Activated T-cell treated with anti-CD3 and anti-CD28 coated beads, Interleukin-2, amount 50 U/mL, for 4 hours (primary cell): ENCODE measurements around the gene DPYSL3. TPM values are rescaled to one million over a fixed set of nuclear protein-coding genes. Genes with fewer than 3 reads are reported as not detected.
"Not testable (repeated sequence)": the region's sequence is repeated elsewhere in the genome, so short reads cannot be mapped to it uniquely, and the experiment has no call there.

Source experiments
- ATAC-seq, 2 donors: fragments of 200-7000 bp; cut with Tn5 transposase; one replicate each; pipeline ENCODE4 v1.10.0; 2021
- DNase-seq: peaks from one replicate; pipeline ENCODE4 v3.0.0-alpha.2; 2020
- H3K27me3 Mint-ChIP-seq: one replicate; pipeline ENCODE4 v1.8.0; 2021; ENCODE audit warnings: low read depth, mixed read lengths
- H3K36me3 Mint-ChIP-seq: one replicate; pipeline ENCODE4 v1.8.0; 2022; ENCODE audit warnings: mixed read lengths; ENCODE audit not compliant: insufficient read depth
- H3K4me1 Mint-ChIP-seq: one replicate; pipeline ENCODE4 v1.8.0; 2021; ENCODE audit warnings: low read depth, mixed read lengths
- H3K4me3 Mint-ChIP-seq: one replicate; pipeline ENCODE4 v1.8.0; 2021; ENCODE audit warnings: mild to moderate bottlenecking, moderate library complexity, mixed read lengths
- H3K9me3 Mint-ChIP-seq: one replicate; pipeline ENCODE4 v1.8.0; 2021; ENCODE audit warnings: mixed read lengths
- total RNA-seq, 3 donors: library from RNA; stranded (reverse); gene quantifications; one replicate each; pipeline ENCODE4 v1.2.1, GENCODE V29; 2021

The DPYSL3 gene
- total RNA-seq, 3 donors from 2014 or later: 0.21 to 0.40 (median 0.30) TPM

- no peaks in the 10 kb centered on the region for H3K4me1 Mint-ChIP-seq
- H3K27me3 Mint-ChIP-seq: peaks cover 2% of the 10 kb centered on the region
- ATAC-seq (no peak), DNase-seq (no peak)
- H3K9me3 Mint-ChIP-seq: no peaks in the 10 kb centered on the region
- H3K36me3 Mint-ChIP-seq: no peaks in the 10 kb centered on the region
- H3K4me3 Mint-ChIP-seq: no peak overlapping the region
Measured at GRCh38 chr5:147377682-147378081, 132.2 kb downstream of the DPYSL3 start.

DNA sequence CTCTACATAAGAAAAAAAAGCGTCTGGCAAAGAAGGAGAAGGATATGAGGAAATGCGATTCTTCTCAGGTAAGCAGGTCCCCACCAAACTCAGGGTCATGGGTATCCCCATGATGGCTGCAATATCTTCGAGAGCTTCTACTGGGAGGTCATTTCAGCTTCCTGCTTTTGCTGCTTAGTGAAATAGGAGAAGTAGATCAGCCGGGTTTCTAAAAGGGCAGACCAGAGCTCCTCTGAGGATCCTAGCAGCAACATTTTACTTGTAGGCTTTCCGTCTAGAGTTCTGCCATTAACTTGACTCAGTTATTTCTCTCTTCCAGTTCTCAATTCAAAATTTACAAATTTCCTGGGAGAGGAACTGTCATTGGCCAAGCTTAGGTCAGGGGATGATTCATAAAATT is 134.7 kb downstream of the DPYSL3 start:
- no peaks in the 10 kb centered on the region for H3K36me3 Mint-ChIP-seq
- ATAC-seq (no peak), DNase-seq (no peak)
- H3K9me3 Mint-ChIP-seq: no peaks in the 10 kb centered on the region
- peaks cover 2% of the 10 kb centered on the region for H3K27me3 Mint-ChIP-seq
- no peak overlapping the region for H3K4me3 Mint-ChIP-seq
- H3K4me1 Mint-ChIP-seq: no peaks in the 10 kb centered on the region

GRCh38 chr5:147373328-147373727 is 136.5 kb downstream of the DPYSL3 start:
- no peak for DNase-seq
- Mint-ChIP-seq H3K27me3 (peaks cover 2% of the 10 kb centered on the region), H3K4me3 (no peak overlapping the region), H3K36me3 (no peaks in the 10 kb centered on the region), H3K9me3 (no peaks in the 10 kb centered on the region), H3K4me1 (no peaks in the 10 kb centered on the region)
- ATAC-seq: no peak

DNA sequence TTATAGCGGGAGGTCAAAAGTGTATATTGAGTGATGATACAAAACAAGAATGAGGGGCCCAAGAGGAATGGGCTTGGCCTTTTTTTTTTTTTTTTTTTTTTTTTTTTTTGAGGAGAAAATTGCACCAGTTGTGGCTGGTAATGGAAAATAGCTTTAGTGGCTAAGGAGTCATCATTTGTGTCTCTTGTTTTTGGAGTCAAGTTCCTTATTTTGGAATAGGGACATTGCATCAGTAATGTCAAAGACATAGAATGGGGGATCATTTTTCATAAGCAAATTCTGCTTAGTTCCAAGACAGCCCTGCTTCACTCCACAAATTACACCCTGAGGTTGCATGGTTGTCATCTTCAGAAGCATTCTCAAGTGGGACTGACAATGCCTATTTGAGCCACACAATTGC is 137.7 kb downstream of the DPYSL3 start:
- no peak overlapping the region for H3K4me3 Mint-ChIP-seq

GRCh38 chr5:147371290-147371689 is 138.6 kb downstream of the DPYSL3 start:
- no peak for DNase-seq
- H3K9me3 Mint-ChIP-seq: no peaks in the 10 kb centered on the region
- no peaks in the 10 kb centered on the region for H3K4me1 Mint-ChIP-seq
- peaks cover 2% of the 10 kb centered on the region for H3K27me3 Mint-ChIP-seq
- no peak for ATAC-seq
- H3K36me3 Mint-ChIP-seq: no peaks in the 10 kb centered on the region
- no peak overlapping the region for H3K4me3 Mint-ChIP-seq

More for the DNA sequence above, 137.7 kb downstream of the DPYSL3 start:
- DNase-seq (no peak), ATAC-seq (no peak)
- H3K9me3 Mint-ChIP-seq: no peaks in the 10 kb centered on the region
- H3K36me3 Mint-ChIP-seq: no peaks in the 10 kb centered on the region
- H3K27me3 Mint-ChIP-seq: peaks cover 2% of the 10 kb centered on the region
- H3K4me1 Mint-ChIP-seq: no peaks in the 10 kb centered on the region

DNA sequence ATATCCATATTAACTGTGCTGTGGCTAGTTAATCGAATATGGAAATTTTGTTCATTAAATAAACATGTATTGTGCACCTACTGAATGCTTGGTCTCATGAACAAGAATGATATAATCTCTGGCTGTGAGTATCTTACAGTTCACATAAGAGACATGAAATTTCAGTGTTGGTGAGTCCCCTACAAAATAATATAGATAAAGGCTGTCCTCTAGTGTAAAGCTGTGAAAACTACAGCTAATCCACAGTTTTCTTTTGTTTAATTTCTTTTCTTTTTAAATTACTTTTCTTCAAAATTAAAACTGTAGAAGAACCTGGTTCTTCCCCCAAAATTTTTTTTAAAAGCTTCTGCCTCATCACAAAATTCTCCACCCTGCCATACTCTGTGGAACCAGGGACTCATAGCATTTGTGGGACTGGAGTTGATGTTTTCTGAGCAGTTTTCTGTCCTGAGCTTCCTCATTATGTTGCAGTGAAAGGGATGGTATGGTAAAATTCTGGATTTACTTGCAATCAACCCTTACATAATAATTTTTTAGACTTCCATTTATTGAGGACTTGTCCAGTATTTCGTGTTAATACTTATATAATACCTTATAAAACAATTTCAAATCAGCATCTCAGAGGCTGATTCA is 140.0 kb downstream of the DPYSL3 start:
- H3K36me3 Mint-ChIP-seq: no peaks in the 10 kb centered on the region
- no peaks in the 10 kb centered on the region for H3K9me3 Mint-ChIP-seq
- H3K27me3 Mint-ChIP-seq: peaks cover 3% of the 10 kb centered on the region
- H3K4me3 Mint-ChIP-seq: no peak overlapping the region
- ATAC-seq (no peak), DNase-seq (no peak)
- H3K4me1 Mint-ChIP-seq: no peaks in the 10 kb centered on the region

DNA sequence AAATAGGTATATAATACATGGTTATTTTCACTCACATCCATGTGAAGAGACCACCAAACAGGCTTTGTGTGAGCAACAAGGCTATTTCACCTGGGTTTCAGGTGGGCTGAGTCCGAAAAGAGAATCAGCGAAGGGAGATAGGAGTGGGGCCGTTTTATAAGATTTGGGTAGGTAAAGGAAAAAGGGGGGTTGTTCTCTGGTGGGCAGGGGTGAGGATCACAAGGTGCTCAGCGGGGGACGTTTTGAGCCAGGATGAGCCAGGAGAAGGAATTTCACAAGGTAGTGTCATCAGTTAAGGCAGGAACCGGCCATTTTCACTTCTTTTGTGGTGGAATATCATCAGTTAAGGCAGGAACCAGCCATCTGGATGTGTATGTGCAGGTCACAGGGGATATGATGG is 142.5 kb downstream of the DPYSL3 start:
- DNase-seq, ATAC-seq, H3K27me3 Mint-ChIP-seq, H3K4me3 Mint-ChIP-seq, H3K4me1 Mint-ChIP-seq, H3K36me3 Mint-ChIP-seq, H3K9me3 Mint-ChIP-seq: not testable (repeated sequence)

DNA sequence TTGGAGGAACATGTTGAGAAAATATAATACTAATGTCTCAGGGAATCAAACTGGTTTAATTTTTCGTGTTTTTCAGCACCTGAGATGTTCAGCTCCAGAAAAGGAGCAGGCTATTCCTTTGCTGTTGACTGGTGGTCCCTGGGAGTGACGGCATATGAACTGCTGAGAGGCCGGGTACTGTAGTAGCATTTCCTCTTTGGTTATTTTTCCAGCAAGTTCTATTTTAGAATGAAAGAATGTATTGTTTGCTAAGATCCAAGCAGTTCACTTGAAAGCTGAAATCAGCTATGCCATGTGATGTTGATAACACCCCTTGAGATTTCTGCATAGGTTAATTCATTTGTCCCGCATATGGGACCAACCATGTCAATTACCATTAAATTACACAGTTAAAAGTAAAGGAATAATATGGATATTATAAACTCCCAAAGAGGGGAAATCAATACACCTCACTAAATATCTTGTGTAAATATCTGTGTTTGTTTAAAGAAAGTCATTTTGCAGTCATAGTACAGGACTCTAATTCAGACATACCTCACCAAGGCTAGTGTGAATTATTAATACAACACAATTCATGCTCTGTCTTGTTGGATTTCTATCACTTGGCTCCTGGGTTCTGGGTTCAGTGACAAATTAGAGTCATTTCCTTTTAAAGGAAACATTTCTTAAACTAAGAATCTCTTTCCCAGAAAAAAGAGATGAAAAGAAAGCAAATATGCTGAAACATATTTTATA is 148.3 kb downstream of the DPYSL3 start:
- DNase-seq: no peak
- Mint-ChIP-seq H3K4me1 (no peaks in the 10 kb centered on the region), H3K36me3 (no peaks in the 10 kb centered on the region), H3K27me3 (peaks cover 5% of the 10 kb centered on the region), H3K4me3 (no peak overlapping the region), H3K9me3 (no peaks in the 10 kb centered on the region)
- no peak for ATAC-seq

DNA sequence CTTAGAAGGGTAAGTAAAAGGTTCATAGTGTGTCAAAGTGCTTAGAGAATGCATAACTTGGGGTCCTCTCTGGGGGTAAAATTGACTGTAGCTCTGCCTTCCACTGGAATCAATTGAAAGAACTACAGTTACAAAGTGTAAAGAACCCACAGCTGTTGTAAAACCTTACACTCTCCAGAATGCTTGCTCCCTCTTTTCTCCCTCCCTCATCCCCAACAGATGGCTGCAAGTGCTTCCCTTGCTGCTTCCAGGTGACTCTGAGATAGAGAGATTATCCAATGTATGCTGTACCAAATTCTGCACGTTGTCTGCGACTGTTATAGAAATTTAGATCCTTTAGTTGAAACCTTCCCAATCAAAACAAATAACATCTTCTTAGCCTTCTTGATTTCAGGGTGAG is 149.1 kb downstream of the DPYSL3 start:
- ATAC-seq: no peak
- Mint-ChIP-seq H3K4me3 (no peak overlapping the region), H3K36me3 (no peaks in the 10 kb centered on the region), H3K27me3 (peaks cover 4% of the 10 kb centered on the region), H3K4me1 (no peaks in the 10 kb centered on the region), H3K9me3 (no peaks in the 10 kb centered on the region)
- DNase-seq: no peak

GRCh38 chr5:147359581-147359980 is 150.3 kb downstream of the DPYSL3 start:
- DNase-seq (no peak), ATAC-seq (no peak)
- no peaks in the 10 kb centered on the region for H3K36me3 Mint-ChIP-seq
- H3K9me3 Mint-ChIP-seq: no peaks in the 10 kb centered on the region
- peaks cover 2% of the 10 kb centered on the region for H3K27me3 Mint-ChIP-seq
- no peaks in the 10 kb centered on the region for H3K4me1 Mint-ChIP-seq
- H3K4me3 Mint-ChIP-seq: no peak overlapping the region

- Mint-ChIP-seq H3K27me3 (peaks cover 2% of the 10 kb centered on the region), H3K9me3 (no peaks in the 10 kb centered on the region), H3K4me1 (no peaks in the 10 kb centered on the region), H3K4me3 (no peak overlapping the region), H3K36me3 (no peaks in the 10 kb centered on the region)
- ATAC-seq (no peak), DNase-seq (no peak)
Measured at GRCh38 chr5:147359101-147359500, 150.8 kb downstream of the DPYSL3 start.

DNA sequence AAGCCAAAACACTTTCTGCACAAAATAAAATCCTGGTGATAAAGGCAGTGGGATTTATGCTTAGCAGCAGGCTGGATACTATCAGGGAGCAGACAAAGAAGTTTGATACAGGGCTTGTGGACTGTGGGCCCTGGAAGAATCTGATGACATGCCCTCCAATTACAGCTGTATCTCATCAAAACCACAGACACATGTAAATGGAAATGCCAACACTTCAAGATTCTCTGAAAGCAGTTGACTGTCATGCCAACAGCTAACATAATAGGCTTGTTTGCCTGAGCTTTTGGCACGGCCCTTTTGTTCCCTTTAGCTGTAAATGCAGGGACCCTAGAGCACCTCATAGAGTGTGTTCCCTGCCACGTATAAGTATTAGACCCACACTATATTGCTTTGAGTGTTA is 160.6 kb downstream of the DPYSL3 start:
- DNase-seq (no peak), ATAC-seq (no peak)
- Mint-ChIP-seq H3K9me3 (no peaks in the 10 kb centered on the region), H3K27me3 (peaks cover 2% of the 10 kb centered on the region), H3K4me1 (no peaks in the 10 kb centered on the region), H3K36me3 (no peaks in the 10 kb centered on the region), H3K4me3 (no peak overlapping the region)

DNA sequence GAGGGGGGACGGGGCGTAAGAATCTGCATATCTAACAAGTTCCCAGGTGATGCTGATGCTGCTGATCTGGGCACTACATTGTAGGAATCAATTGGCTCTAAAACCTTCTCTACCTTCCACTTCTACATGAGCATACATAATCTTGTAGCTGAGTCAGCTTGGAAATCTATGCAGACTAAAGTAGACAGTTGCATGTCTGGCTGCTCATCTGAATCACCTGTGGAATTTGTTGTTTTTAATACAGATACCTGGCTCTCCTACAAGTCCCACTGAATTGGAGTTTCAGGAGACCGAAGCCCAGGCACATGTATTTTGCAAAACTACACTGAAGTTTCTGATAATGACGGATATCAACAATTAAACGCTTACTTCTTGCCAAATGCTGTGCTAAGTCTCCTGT is 161.4 kb downstream of the DPYSL3 start:
- Mint-ChIP-seq H3K27me3 (peaks cover 2% of the 10 kb centered on the region), H3K4me1 (no peaks in the 10 kb centered on the region), H3K9me3 (no peaks in the 10 kb centered on the region), H3K36me3 (no peaks in the 10 kb centered on the region), H3K4me3 (no peak overlapping the region)
- no peak for ATAC-seq
- DNase-seq: no peak

DNA sequence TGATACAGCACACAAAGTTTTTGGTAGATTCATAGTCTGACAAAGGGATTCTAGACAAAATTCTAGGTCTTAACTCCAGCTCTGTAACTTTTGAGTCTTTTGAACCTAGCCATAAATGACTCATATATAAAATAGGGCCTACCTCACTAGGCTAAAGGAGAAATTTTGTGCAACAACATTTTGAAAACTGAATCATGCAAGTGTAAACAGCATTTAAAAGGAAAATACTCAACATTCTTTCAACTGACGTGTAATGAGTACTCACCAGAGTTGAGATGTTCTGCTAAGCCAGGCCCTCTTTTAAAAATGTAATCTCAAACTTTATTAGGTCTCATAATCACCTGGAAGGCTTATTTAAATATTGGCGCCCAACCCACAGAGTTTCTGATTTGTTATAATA is 161.8 kb downstream of the DPYSL3 start:
- H3K27me3 Mint-ChIP-seq: peaks cover 2% of the 10 kb centered on the region

DNA sequence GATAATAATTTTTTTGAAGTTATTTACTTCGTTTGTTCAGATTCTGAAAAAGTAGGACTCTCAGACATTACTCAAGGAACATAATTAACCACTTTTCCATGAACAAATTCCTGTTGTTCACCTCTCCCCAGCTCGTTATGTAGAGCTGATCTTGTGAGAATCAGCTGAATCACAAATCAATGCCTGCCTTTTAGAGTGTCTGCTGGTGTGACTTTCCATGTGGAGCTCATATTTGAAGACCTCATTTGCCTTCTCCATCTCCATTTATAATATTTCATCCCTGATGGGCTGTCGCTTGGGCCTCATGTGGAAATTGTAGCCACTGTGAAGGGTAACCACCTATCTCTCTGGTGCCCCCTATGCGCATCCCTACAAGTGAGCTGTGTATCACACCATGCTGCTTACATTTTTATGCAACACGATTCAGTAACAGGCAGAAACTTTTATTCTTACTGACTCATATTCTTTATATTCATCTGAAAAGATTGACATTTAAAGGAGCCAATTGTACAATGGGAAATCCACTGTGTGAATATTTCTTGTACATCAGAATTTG is 163.8 kb downstream of the DPYSL3 start:
- no peak for ATAC-seq
- Mint-ChIP-seq H3K27me3 (no peaks in the 10 kb centered on the region), H3K4me3 (no peak overlapping the region)

More for the DNA sequence above, 161.8 kb downstream of the DPYSL3 start:
- Mint-ChIP-seq H3K4me3 (no peak overlapping the region), H3K36me3 (no peaks in the 10 kb centered on the region), H3K4me1 (no peaks in the 10 kb centered on the region), H3K9me3 (no peaks in the 10 kb centered on the region)
- DNase-seq (no peak), ATAC-seq (no peak)

More for the DNA sequence above, 163.8 kb downstream of the DPYSL3 start:
- H3K4me1 Mint-ChIP-seq: no peaks in the 10 kb centered on the region
- H3K36me3 Mint-ChIP-seq: no peaks in the 10 kb centered on the region
- H3K9me3 Mint-ChIP-seq: no peaks in the 10 kb centered on the region
- DNase-seq: no peak
